Measurements from ENCODE around the gene BTBD10. TPM values are rescaled to one million over a fixed set of nuclear protein-coding genes. Genes with fewer than 3 reads are reported as not detected.

Gene BTBD10
- total RNA-seq = 10 to 100 TPM; 18.4 to 72.5 (median 53.6) TPM

GRCh38 chr11:13462901-13463778 is at the start of gene BTBD10:
BTBD10 (minus strand) TSS chr11:13463222; CDS start chr11:13445124, 18,098 bp downstream.
- H3K4me1 ChIP-seq (replicated peaks in 1 of 2) = peaks cover 7 to 13% of the 10 kb centered on the region in 2 donors
- peak; percentile 96 to 98 (median 96) for ATAC-seq (replicated peaks in 6 of 8)
- WGBS, 10 experiments = 0 to 9% (median 3%) methylated on average over 1 to 28 of the region's 71 CpGs; no CpG with 5 or more reads in 5 of the 10 experiments
- peak within 1 kb of the TSS; percentile 91 to 93 for H3K27ac ChIP-seq
- in situ Hi-C loops (cut with MboI; ENCODE audit: low pct_unique_long_range_greater_than_20kb in 2 of 9, low sequenced_read_pairs in 9 of 9, unreplicated experiment in 9 of 9) = no loop called here
- peak within 1 kb of the TSS; percentile 63 to 92 (median 85) for H3K4me3 ChIP-seq

GRCh38 chr11:13503393-13503792 is 40.4 kb upstream of the BTBD10 start:
- WGBS, 10 experiments = 0 to 89% (median 33%) methylated on average over 1 of the region's 1 CpG; no CpG with 5 or more reads in 5 of the 10 experiments
- H3K4me3 ChIP-seq = no peak overlapping the region
- ATAC-seq (replicated peaks in 6 of 8) = no peak
- H3K4me1 ChIP-seq (replicated peaks in 1 of 2) = no peaks in the 10 kb centered on the region
- in situ Hi-C loops (cut with MboI; ENCODE audit: low pct_unique_long_range_greater_than_20kb in 2 of 9, low sequenced_read_pairs in 9 of 9, unreplicated experiment in 9 of 9) = no loop called here
- H3K27ac ChIP-seq = no peak overlapping the region

GRCh38 chr11:13502492-13502891 is 39.5 kb upstream of the BTBD10 start:
- Histone ChIP-seq H3K4me3 (no peak overlapping the region), H3K27ac (no peak overlapping the region), H3K4me1 (replicated peaks in 1 of 2) (no peaks in the 10 kb centered on the region)
- WGBS, 10 experiments = 0 to 80% (median 20%) methylated on average over 1 of the region's 1 CpG; no CpG with 5 or more reads in 4 of the 10 experiments
- ATAC-seq (replicated peaks in 6 of 8) = no peak
- in situ Hi-C loops (cut with MboI; ENCODE audit: low pct_unique_long_range_greater_than_20kb in 2 of 9, low sequenced_read_pairs in 9 of 9, unreplicated experiment in 9 of 9) = no loop called here

GRCh38 chr11:13495929-13496328 is 32.9 kb upstream of the BTBD10 start, which contains the start of gene PTH:
PTH (minus strand) TSS chr11:13495997; CDS start chr11:13492855, 3,142 bp downstream.
- Histone ChIP-seq H3K4me3 (no peak within 1 kb of the TSS), H3K27ac (no peak within 1 kb of the TSS), H3K4me1 (replicated peaks in 1 of 2) (no peaks in the 10 kb centered on the region)
- ATAC-seq (replicated peaks in 6 of 8) = no peak
- in situ Hi-C loops (cut with MboI; ENCODE audit: low pct_unique_long_range_greater_than_20kb in 2 of 9, low sequenced_read_pairs in 9 of 9, unreplicated experiment in 9 of 9) = no loop called here
- WGBS, 10 experiments = 11 to 100% (median 72%) methylated on average over 1 to 3 of the region's 3 CpGs

GRCh38 chr11:13494051-13494450 is 31.0 kb upstream of the BTBD10 start:
- in situ Hi-C loops (cut with MboI; ENCODE audit: low pct_unique_long_range_greater_than_20kb in 2 of 9, low sequenced_read_pairs in 9 of 9, unreplicated experiment in 9 of 9) = no loop called here
- ATAC-seq (replicated peaks in 6 of 8) = peak in 4 of 8 experiments; percentile 15 to 34 (median 22)
- H3K4me1 ChIP-seq (replicated peaks in 1 of 2) = no peaks in the 10 kb centered on the region
- H3K4me3 ChIP-seq = no peak overlapping the region
- WGBS, 10 experiments = 0 to 83% (median 63%) methylated on average over 1 to 3 of the region's 3 CpGs; no CpG with 5 or more reads in 4 of the 10 experiments
- no peak overlapping the region for H3K27ac ChIP-seq

- WGBS, 10 experiments = 18 to 95% (median 73%) methylated on average over 2 to 5 of the region's 5 CpGs
- peak in 2 of 8 experiments; percentile 41 to 56 for ATAC-seq (replicated peaks in 6 of 8)
- in situ Hi-C loops (cut with MboI; ENCODE audit: low pct_unique_long_range_greater_than_20kb in 2 of 9, low sequenced_read_pairs in 9 of 9, unreplicated experiment in 9 of 9) = no loop called here
- Histone ChIP-seq H3K4me3 (no peak overlapping the region), H3K4me1 (replicated peaks in 1 of 2) (no peaks in the 10 kb centered on the region), H3K27ac (no peak overlapping the region)
Observed at GRCh38 chr11:13487661-13488030, 24.6 kb upstream of the BTBD10 start.

GRCh38 chr11:13486926-13487660 is 24.1 kb upstream of the BTBD10 start:
- H3K27ac ChIP-seq = no peak overlapping the region
- H3K4me3 ChIP-seq = no peak overlapping the region
- in situ Hi-C loops (cut with MboI; ENCODE audit: low pct_unique_long_range_greater_than_20kb in 2 of 9, low sequenced_read_pairs in 9 of 9, unreplicated experiment in 9 of 9) = no loop called here
- H3K4me1 ChIP-seq (replicated peaks in 1 of 2) = no peaks in the 10 kb centered on the region
- WGBS, 10 experiments = 29 to 93% (median 79%) methylated on average over 2 to 17 of the region's 26 CpGs
- peak in 3 of 8 experiments; percentile 61 to 88 (median 74) for ATAC-seq (replicated peaks in 6 of 8)

GRCh38 chr11:13480198-13480597 is 17.2 kb upstream of the BTBD10 start:
- 0 to 100% (median 32%) methylated on average over 1 to 8 of the region's 9 CpGs; no CpG with 5 or more reads in 4 of the 10 experiments for WGBS, 10 experiments
- ATAC-seq (replicated peaks in 6 of 8) = peak in 1 of 8 experiments; percentile 18
- Histone ChIP-seq H3K27ac (no peak overlapping the region), H3K4me1 (replicated peaks in 1 of 2) (no peaks in the 10 kb centered on the region), H3K4me3 (no peak overlapping the region)
- in situ Hi-C loops (cut with MboI; ENCODE audit: low pct_unique_long_range_greater_than_20kb in 2 of 9, low sequenced_read_pairs in 9 of 9, unreplicated experiment in 9 of 9) = no loop called here

GRCh38 chr11:13479688-13480087 is 16.7 kb upstream of the BTBD10 start:
- Histone ChIP-seq H3K4me3 (no peak overlapping the region), H3K4me1 (replicated peaks in 1 of 2) (no peaks in the 10 kb centered on the region), H3K27ac (no peak overlapping the region)
- 0 to 100% (median 91%) methylated on average over 1 to 3 of the region's 3 CpGs; no CpG with 5 or more reads in 2 of the 10 experiments for whole genome bisulfite sequencing, 10 experiments
- no peak for ATAC-seq (replicated peaks in 6 of 8)
- in situ Hi-C loops (cut with MboI; ENCODE audit: low pct_unique_long_range_greater_than_20kb in 2 of 9, low sequenced_read_pairs in 9 of 9, unreplicated experiment in 9 of 9) = no loop called here

GRCh38 chr11:13475091-13475490 is 12.1 kb upstream of the BTBD10 start:
- no peak overlapping the region for H3K4me3 ChIP-seq
- no peak for ATAC-seq (replicated peaks in 6 of 8)
- in situ Hi-C loops (cut with MboI; ENCODE audit: low pct_unique_long_range_greater_than_20kb in 2 of 9, low sequenced_read_pairs in 9 of 9, unreplicated experiment in 9 of 9) = no loop called here
- peaks cover 0 to 7% of the 10 kb centered on the region in 2 donors for H3K4me1 ChIP-seq (replicated peaks in 1 of 2)
- WGBS, 10 experiments = 20 to 100% (median 80%) methylated on average over 1 to 3 of the region's 3 CpGs; no CpG with 5 or more reads in 3 of the 10 experiments
- no peak overlapping the region for H3K27ac ChIP-seq

- H3K27ac ChIP-seq = no peak overlapping the region
- no peak for ATAC-seq (replicated peaks in 6 of 8)
- 8 to 95% (median 71%) methylated on average over 1 to 3 of the region's 3 CpGs; no CpG with 5 or more reads in 3 of the 10 experiments for WGBS, 10 experiments
- H3K4me1 ChIP-seq (replicated peaks in 1 of 2) = peaks cover 0 to 7% of the 10 kb centered on the region in 2 donors
- in situ Hi-C loops (cut with MboI; ENCODE audit: low pct_unique_long_range_greater_than_20kb in 2 of 9, low sequenced_read_pairs in 9 of 9, unreplicated experiment in 9 of 9) = no loop called here
- H3K4me3 ChIP-seq = no peak overlapping the region
Observed at GRCh38 chr11:13473013-13473722, 10.1 kb upstream of the BTBD10 start.

GRCh38 chr11:13468750-13469149 is 5.7 kb upstream of the BTBD10 start:
- 7 to 100% (median 80%) methylated on average over 1 to 5 of the region's 5 CpGs for WGBS, 10 experiments
- Histone ChIP-seq H3K27ac (no peak overlapping the region), H3K4me3 (no peak overlapping the region), H3K4me1 (replicated peaks in 1 of 2) (peaks cover 0 to 10% of the 10 kb centered on the region in 2 donors)
- ATAC-seq (replicated peaks in 6 of 8) = no peak
- in situ Hi-C loops (cut with MboI; ENCODE audit: low pct_unique_long_range_greater_than_20kb in 2 of 9, low sequenced_read_pairs in 9 of 9, unreplicated experiment in 9 of 9) = no loop called here
